ENCODE results near the gene FUT8. TPM values are rescaled to one million over a fixed set of nuclear protein-coding genes. Genes with fewer than 3 reads are reported as not detected.
A peak's percentile ranks its signal among the peaks of the same experiment; 100 is the strongest.
"Not testable (repeated sequence)": the region's sequence is repeated elsewhere in the genome, so short reads cannot be mapped to it uniquely, and the experiment has no call there.

Gene FUT8
- polyA plus RNA-seq, 5 donors = 24.8 to 36.6 (median 31.0) TPM

DNA sequence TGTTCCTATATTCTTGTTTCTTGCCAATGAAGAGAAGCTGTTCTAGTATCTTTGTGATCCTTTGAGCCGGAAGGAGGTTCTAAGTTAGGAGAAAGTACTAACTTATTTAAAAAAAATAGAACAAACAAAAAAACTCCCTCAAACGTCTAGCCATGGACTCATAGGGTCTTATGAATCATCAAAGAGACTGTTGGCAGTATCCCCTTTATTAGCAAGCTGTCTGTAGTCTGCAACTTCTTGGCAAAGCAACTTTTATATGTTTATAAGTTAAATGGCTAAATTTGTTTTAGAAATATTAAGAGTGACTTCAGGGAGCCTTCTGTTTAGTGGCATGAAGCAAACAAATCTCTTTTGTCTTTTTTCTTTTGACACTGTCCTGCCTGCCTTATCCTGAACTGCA, 291.9 kb downstream of the FUT8 start:
- DNase-seq = peak; percentile 30 to 34

DNA sequence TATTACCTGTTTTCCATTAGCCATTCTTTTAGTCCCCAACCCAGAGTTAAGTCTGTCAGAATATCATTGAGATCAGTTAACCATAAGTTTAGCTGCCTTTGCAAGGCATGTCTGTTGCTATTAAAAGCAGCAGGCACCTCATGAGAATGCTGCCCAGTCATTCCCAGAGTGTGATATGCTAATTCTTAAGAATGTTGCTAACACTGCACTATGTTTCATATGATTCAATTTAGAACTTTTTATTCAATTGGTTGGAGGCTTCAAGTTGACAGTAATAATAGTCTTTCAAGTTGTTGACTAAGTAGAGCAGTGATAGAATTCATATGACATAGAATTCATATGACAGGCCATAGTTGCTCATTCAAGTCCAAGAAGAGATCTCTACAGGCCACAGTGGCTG, 292.3 kb downstream of the FUT8 start:
- DNase-seq = peak in 1 of 2 donors; percentile 6

DNA sequence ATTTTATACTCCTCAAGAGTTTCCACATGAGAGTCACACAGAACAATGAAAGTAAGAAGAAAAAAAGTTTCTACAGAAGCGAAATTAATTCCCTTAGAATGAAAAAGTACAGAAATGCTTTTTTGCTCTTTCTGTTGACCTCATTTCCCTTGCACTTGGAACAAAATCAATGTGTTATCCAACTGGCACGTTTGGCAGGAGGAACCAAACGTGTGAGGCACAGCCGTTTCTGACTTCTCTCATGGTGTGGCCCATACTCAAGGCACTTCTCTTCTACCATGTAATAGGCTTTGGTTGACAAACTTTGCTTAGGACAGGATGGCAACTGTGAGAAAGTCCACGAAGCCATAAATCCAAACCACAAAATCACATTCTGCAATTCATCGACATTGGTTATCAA, 297.0 kb downstream of the FUT8 start:
- no peak for DNase-seq

DNA sequence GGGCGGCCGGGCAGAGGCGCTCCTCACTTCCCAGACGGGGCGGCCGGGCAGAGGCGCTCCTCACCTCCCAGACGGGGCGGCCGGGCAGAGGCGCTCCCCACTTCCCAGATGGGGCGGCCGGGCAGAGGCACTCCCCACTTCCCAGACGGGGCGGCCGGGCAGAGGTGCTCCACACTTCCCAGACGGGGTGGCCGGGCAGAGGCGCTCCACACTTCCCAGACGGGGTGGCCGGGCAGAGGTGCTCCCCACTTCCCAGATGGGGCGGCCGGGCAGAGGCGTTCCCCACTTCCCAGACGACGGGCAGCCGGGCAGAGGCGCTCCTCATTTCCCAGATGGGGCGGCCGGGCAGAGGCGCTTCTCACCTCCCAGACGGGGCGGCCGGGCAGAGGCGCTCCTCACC, 304.3 kb downstream of the FUT8 start:
- DNase-seq = not testable (repeated sequence)

DNA sequence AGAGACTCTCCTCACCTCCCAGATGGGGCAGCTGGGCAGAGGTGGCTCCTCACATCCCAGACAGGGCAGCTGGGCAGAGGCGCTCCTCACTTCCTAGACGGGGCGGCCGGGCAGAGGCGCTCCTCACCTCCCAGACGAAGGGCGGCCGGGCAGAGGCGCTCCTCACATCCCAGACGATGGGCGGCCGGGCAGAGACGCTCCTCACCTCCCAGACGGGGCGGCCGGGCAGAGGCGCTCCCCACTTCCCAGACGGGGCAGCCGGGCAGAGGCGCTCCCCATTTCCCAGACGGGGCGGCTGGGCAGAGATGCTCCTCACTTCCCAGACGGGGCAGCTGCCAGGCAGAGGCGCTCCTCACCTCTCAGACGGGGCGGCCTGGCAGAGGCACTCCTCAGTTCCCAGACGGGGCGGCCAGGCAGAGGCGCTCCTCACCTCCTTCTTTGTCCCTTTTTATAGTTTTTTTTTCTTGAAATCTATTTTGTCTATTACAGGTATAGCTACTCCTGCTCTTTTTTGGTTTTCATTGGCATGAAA, 304.9 kb downstream of the FUT8 start:
- DNase-seq = not testable (repeated sequence)

DNA sequence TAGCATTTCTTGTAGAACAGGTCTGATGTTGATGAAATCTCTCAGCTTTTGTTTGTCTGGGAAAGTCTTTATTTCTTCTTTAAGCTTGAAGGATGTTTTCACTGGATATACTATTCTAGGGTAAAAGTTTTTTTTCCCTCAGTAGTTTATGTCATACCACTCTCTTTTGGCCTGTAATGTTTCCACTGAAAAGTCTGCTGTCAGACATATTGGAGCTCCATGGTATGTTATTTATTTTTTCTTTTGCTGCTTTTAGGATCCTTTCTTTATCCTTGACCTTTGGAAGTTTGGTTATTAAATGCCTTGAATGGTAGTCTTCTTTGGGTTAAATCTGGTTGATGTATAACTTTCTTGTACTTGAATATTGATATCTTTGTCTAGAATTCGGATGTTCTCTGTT, 306.1 kb downstream of the FUT8 start:
- no peak for DNase-seq

DNA sequence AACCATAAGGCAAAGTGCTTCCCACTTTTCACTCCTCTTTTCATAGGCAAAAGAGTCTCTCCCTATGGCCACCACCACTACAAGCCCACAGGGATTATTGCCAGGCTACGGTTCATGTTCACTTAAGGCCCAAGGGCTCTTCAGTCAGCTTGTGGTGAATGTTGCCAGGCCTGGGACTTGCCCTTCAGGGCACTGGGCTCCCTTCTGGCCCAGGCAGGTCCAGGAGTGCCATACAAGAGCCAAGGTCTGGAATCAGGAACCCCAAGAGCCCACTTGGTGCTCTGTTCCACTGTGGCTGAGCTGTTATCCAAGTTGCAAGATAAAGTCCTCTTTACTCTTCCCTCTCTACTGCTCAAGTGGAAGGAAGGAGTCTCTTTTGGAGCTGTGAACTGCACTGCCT, 307.6 kb downstream of the FUT8 start:
- DNase-seq = no peak

DNA sequence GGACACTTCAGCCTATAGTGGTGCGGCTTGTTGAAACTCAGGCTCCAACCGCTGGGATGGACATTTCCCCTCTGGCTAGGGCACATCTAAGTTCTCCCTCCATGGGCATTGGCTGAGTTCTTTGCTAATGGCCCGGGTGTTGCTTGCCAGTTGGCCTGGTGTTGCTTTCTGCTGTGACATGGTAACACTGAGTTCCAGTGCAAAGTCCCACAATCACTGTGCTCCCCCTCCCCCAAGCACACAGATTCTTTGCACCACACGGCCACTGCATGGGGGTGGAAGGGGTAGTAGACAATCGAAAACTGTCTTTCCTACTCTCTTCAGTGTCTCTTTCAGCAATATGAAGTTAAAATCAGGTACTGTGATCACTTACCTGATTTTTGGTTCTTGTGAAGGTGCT, 308.2 kb downstream of the FUT8 start:
- DNase-seq = no peak

DNA sequence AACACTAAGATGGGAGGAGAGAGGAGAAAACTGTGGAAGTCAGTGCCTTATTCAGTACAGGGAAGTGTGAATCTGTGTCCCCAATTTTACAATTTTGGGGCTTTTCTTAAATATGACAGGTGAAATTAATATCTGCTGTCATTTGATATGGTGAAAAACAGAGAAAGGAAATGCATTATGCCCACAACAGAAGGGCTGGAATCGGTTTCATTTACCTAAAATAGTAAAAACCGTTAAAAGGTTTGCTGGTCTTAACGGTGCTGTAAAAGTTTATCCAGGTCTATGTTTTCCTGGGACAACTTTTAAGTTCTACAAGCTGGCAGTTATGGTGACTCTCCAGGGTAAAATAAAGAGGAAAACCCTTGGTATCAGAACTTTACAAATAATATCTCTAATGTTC, 310.8 kb downstream of the FUT8 start:
- DNase-seq = no peak

DNA sequence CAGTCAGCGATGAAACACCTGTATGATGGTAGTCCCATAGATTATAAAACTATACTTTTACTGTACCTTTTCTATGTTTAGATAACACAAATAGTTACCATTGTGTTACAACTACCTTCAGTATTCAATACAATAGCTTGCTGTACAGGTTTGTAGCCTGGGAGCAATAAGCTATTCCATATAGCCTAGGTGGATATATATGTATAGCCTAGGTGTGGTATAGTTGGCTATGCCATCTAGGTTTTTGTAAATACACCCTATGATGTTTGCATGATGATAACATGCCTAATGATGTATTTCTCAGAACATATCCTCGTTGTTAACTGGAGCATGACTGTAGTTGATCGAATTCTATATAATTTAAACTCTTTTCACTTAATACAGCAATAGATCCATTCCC, 316.1 kb downstream of the FUT8 start:
- DNase-seq = no peak

DNA sequence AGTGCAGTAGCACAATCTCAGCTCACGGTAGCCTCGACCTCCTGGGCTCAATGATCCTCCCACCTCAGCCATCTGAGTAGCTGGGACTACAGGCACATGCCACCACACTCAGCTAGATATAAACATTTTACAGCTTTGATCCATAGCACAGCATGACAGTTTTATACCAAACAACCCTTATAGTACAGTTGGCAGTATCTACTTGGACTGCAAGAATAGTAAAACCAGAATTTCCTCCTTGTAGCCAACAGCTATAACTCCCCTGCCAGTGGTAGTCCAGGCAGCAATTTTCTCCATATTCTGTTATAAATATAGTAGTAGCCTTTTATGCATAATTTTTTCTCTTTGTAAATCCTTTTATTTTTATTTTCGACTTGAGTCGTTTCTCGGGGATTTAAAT, 317.0 kb downstream of the FUT8 start:
- no peak for DNase-seq

DNA sequence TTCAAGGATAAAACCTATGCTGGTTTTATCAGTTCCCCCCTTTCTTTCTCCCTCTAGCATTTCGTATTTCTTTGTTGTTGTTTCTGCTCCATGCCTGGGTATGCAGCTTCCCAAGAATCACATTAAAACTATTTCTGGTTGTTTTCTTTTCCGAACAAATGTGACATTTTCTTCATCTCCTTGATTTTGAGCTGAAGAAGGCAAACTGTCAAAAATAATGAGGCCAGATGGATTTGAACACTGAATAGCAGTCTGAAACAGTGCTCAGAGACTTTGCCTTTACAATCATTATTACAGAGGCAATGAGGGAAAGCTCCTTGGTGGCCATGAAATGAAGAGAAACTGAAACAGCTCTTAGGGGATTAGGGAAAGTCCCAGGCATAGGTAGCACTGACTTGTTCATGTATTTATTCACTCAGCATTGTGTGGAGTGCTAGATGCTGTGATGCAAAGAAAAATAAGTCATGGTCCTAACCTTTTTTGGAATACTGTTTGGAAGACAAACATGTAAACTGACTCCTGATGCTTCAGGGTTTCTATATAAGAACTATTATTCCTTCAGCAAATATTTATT, 319.5 kb downstream of the FUT8 start:
- DNase-seq = no peak

DNA sequence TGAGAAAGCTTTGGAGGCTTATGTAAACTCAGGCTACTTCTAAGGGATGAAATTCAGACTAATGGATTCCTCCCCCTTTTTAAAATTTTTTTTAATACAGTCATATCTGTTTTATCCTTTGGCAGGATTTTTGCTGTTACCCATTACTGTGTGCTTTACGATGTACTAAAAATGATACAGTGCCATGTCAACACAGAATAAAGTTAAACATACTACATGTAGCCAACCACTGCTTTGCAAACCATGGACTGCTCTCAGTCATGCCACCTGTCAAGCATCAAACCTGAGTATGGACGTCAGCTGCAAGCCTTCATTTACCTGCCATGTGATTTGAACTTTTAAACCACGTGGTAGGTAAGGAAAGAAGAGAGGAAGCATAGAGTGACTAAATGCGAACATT, 325.8 kb downstream of the FUT8 start:
- DNase-seq = no peak

DNA sequence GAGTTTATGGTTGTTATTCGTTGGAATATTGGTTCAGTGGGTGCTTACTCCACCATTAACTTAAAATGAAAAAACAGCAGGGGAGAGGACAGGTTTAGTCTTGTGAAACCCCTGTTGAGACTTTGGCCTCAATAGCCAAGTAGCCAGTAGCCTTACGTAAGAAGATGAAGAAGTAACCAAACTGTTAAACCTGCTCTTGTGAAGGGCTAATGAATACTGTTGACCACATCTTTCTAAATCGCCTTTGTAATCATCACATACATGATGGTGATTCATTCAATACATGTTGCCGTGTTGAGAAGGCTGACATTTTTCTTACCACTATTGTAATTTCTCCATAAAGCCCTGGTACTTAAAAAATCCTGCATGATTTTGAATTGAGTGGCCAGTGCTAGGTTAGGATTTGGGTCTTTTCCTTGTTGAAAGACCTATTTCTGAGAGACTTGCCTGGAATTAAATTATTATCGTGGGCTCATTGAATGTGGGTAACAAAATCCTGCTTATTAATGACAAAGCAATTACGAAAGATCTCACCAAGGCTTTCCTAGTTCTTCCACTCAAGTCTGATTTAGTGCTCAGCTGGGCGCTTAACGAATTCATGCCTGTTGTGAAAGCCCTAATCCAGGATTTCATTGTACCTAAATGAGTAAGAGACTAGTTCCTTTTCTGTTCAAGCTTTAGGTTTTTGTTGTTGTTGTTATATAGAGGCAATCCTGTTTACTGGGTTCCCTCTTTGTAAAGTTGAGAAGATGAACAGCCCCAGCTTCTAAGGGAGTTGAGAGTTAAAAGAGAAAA, 333.1 kb downstream of the FUT8 start:
- DNase-seq = no peak

DNA sequence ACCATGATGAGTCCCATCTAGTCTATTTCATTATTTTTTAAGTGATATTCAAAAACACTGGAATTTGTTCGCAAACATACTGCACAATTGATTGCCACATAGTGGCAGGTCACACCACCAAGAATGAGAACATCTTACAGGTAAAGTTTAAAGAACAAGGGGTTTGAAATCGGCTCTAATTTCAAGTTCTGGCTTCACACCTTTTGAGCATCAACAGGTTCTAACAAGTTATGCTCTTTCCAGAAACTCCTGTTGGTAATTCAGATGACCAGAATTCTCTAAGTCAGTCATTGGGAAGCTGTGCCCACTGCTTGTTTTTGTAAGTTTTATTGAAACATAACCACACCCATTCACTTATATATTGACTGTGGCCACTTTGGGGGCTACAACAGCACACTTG, 336.3 kb downstream of the FUT8 start:
- no peak for DNase-seq

DNA sequence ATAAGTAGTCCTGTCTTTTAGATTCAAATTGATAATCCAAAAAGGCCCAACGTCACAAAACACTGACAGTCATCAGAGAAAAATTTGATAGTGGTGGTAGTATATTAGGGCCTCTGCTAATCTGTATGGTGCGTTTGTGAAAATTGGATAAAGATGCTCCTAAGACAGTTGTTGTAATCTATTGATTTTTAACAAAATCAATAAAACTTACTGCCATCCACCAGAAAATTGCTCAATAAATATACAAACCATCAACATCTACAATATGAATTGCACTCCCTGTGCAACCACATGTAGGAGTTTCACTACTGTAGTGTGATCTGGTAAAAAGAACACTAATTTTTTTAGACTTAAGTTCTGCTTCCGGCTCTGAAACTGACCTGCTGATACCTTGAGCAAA, 336.8 kb downstream of the FUT8 start:
- no peak for DNase-seq

DNA sequence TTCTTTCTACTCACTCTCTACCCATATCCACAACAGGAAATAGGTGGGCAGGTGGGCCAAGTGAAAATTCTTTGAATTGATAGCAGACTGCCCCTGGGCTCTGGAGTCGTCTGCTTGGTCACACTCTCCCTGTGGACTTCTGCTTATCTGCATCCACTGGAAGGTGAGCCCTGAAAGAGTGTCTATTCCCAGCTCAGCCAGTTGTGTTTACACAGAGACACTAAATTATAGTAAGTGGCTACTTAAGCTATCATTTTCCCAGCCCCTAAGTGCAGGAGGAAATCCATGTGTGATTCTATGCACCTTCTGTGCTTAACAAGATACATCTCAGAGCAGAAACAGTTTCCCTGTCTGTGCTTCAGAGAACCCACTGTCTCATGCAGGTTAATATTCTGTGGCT, 338.4 kb downstream of the FUT8 start:
- no peak for DNase-seq

DNA sequence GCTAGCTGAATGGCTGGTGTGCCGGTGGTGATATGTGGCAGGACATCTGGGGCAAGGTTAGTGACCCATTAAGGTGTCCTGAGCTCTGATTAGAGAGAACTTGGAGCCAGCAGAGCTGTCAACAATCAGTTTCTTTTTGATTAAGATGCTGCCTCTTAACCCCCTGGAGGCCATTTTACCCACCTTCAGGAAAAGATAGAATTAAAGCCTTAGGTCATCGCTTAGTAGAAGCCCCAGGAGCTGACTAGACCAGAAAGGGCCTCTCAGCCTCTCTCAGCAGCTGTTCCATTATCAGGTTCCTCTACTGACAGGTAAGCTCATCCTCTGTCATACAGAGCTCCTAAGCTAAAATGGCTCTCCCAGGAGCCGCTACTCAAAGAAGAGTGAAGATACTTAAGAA, 339.0 kb downstream of the FUT8 start:
- DNase-seq = no peak

DNA sequence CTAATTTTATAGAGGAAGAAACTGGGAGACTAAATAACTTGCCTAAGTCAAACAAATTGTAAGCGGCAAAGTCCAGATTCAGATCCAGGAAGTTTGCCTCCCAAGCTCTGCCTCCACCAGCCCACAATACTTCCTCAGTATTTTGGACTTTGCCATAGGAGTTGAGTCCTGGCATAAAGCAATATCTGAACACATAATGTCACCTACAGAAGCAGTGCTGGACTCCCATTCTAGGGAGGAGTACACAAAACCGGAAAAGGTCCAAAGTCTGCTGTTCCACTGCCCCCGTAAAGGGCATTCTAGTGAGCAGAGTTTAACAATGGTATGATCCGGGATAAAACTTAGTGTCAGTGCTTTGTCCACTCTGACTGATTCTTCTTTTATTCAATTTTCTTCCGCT, 340.5 kb downstream of the FUT8 start:
- no peak for DNase-seq

DNA sequence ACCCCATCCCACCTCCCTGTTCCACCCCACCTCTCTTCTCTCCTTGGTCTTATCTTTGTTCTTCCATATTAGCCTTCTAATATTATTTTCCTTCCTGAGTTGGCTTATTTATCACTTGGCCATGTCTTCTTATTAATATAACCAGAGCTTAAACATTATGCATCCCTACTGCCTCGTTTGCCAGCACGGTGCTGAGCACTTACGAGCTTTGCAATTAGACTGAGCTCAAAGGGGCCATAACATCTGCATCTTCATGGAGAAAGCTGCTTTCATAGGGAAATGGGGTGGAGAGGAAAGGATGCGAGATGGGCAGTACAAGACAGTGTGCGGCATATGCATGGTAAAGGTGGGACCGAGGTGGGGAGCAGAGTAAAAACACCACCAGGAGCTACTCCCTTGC, 342.8 kb downstream of the FUT8 start:
- DNase-seq = no peak

DNA sequence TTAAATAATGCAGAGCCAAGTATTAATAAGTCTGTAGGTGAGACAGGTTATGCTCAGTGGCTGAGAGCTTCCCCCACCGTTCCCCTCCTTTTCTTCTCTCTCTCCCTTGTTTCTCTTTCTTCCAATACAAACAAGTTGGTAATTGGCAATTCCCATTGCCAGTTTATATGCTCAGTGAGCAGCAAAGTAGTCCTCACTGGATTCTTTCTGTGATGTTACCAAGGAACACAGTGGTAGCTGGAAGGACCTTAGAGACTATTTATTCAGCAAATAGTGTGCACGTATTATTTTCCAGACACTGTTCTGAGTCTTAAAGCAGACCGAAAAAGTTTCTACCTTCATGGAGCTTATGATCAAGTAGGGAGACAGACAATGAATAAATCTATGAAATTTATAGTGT, 344.4 kb downstream of the FUT8 start:
- no peak for DNase-seq

DNA sequence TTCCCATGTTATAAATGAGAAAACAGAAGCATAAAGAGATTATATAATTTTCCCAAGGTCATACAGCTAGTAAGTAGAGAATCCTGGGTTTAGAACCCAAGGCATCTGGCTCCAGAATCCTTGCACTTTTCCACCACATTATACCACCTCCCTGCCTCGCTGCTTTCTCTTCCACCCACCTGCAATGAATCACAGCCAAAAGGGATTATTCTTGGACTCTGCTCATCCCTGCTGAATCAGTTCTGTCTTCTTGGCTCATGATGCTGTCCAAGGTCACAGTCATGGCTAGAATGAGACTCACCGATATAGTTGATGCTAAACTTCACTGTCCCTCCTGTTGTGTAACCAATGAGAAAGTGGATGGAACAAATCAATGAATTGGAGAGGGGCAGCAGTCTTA, 356.6 kb downstream of the FUT8 start:
- DNase-seq = no peak

DNA sequence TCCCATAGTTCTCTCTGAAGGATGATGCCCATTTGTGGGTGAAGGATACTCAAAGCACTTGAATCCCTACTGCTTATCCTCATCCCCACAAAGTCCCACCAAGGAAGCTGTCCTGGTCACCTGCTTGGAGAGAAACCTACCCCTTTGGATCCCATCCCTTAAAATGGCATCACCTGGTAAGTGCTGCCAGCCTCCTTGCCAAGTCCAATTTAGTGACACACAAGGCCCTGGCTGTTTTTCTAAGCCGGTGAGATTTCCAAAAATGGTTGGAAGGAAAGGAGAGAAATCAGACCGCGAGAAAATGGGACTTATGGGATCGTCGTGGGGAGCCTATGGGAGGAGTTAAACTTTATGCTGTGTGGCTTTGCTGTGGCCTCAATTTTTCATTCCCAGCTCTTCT, 358.2 kb downstream of the FUT8 start:
- no peak for DNase-seq

DNA sequence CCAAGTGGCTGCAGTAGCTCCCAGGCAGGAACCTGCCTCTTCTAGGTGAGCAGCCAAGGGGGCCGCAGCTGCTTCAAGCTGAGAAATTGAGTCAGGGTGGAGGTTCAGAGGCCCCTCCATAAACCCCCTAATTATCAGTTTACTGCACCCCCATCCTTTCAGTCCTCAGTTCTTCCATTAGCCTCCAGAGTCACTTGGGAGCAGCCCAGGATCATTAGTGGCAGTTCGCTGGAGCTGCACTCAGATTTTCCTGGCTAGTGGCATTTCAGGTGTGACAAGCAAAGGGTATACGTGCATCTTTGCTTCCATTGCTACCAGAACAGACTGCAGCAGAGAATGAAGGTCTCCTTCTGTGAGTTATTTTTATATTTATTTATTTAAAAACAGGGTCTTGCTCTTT, 358.7 kb downstream of the FUT8 start:
- no peak for DNase-seq
